WTC11 (cell line): ENCODE data around the gene ASAH2. TPM values are rescaled to one million over a fixed set of nuclear protein-coding genes. Genes with fewer than 3 reads are reported as not detected.

Experiments used
- ATAC-seq: fragments of 200-7000 bp; cut with Tn5 transposase; 2 replicates; pipeline ENCODE4 v1.10.0; 2021; ENCODE audit warnings: mild to moderate bottlenecking, moderate library complexity
- CTCF ChIA-PET: fragments of 300-600 bp; sonication (Branson Sonifier 250); formaldehyde crosslinking; loops from one replicate; lab custom pipeline; 2021; ENCODE audit warnings: antibody characterized with exemption; lab: Charles Lee
- POLR2A ChIA-PET: fragments of 350-600 bp; sonication (Branson Sonifier 250); formaldehyde crosslinking; loops from one replicate; lab custom pipeline; 2021; ENCODE audit warnings: antibody characterized with exemption; lab: Charles Lee
- DNase-seq: peaks from one replicate; pipeline ENCODE4 v3.0.0; 2021; ENCODE audit warnings: low spot score
- H3K27ac Mint-ChIP-seq: 2 replicates; pipeline ENCODE4 v1.8.0; 2021; ENCODE audit warnings: mixed read lengths
- H3K27me3 Mint-ChIP-seq: 2 replicates; pipeline ENCODE4 v1.8.0; 2021; ENCODE audit warnings: low read depth, mild to moderate bottlenecking, moderate library complexity, mixed read lengths
- H3K36me3 Mint-ChIP-seq: 2 replicates; pipeline ENCODE4 v1.8.0; 2021; ENCODE audit warnings: mixed read lengths
- H3K4me1 Mint-ChIP-seq: 2 replicates; pipeline ENCODE4 v1.8.0; 2022; ENCODE audit warnings: mixed read lengths
- H3K4me3 Mint-ChIP-seq: 2 replicates; pipeline ENCODE4 v1.8.0; 2021; ENCODE audit warnings: mild to moderate bottlenecking, moderate library complexity, mixed read lengths
- H3K9me3 Mint-ChIP-seq: 2 replicates; pipeline ENCODE4 v1.8.0; 2021; ENCODE audit warnings: mixed read lengths
- AFF4 ChIP-seq: sonication (generic); formaldehyde crosslinking; IDR thresholded peaks from 2 replicates; pipeline ENCODE4 v1.8.1; 2023; ENCODE audit warnings: mild to moderate bottlenecking, missing genetic modification reagents, borderline replicate concordance
- CDX4 ChIP-seq: fragments of 250-450 bp; sonication (Bioruptor Pico); IDR thresholded peaks from 2 replicates; pipeline ENCODE4 v1.9.0; 2021; ENCODE audit warnings: moderate library complexity, mild to moderate bottlenecking, inconsistent platforms, borderline replicate concordance
- CREB1 ChIP-seq: sonication (generic); formaldehyde crosslinking; IDR thresholded peaks from 2 replicates; pipeline ENCODE4 v1.8.0; 2023; ENCODE audit warnings: mild to moderate bottlenecking, missing genetic modification reagents
- CREM ChIP-seq: sonication (generic); formaldehyde crosslinking; IDR thresholded peaks from 2 replicates; pipeline ENCODE4 v1.8.1; 2022; ENCODE audit warnings: mild to moderate bottlenecking, missing genetic modification reagents, moderate library complexity
- ESRRA ChIP-seq: sonication (generic); formaldehyde crosslinking; IDR thresholded peaks from 2 replicates; pipeline ENCODE4 v1.8.1; 2022; ENCODE audit warnings: mild to moderate bottlenecking, missing genetic modification reagents, borderline replicate concordance
- FOXP1 ChIP-seq: sonication (generic); formaldehyde crosslinking; IDR thresholded peaks from 2 replicates; pipeline ENCODE4 v1.8.0; 2022; ENCODE audit warnings: missing genetic modification reagents, mild to moderate bottlenecking, moderate library complexity, borderline replicate concordance
- GABPB1 ChIP-seq: sonication (generic); formaldehyde crosslinking; IDR thresholded peaks from 2 replicates; pipeline ENCODE4 v1.8.1; 2023; ENCODE audit warnings: mild to moderate bottlenecking, missing genetic modification reagents
- HMGXB4 ChIP-seq: sonication (generic); formaldehyde crosslinking; IDR thresholded peaks from 2 replicates; pipeline ENCODE4 v1.8.1; 2023; ENCODE audit warnings: mild to moderate bottlenecking, moderate library complexity, missing genetic modification reagents
- JAZF1 ChIP-seq: fragments of 250-450 bp; sonication (Bioruptor Pico); IDR thresholded peaks from 2 replicates; pipeline ENCODE4 v1.9.0; 2021; ENCODE audit warnings: moderate library complexity, mild to moderate bottlenecking, inconsistent platforms
- MXD4 ChIP-seq: fragments of 250-450 bp; sonication (Bioruptor Pico); IDR thresholded peaks from 2 replicates; pipeline ENCODE4 v1.8.0; 2021; ENCODE audit warnings: mild to moderate bottlenecking, moderate library complexity, borderline replicate concordance
- OVOL2 ChIP-seq: fragments of 250-450 bp; sonication (Bioruptor Pico); IDR thresholded peaks from 2 replicates; pipeline ENCODE4 v1.9.0; 2021; ENCODE audit warnings: mild to moderate bottlenecking, borderline replicate concordance
- RELA ChIP-seq: sonication (generic); formaldehyde crosslinking; IDR thresholded peaks from 2 replicates; pipeline ENCODE4 v1.8.1; 2022; ENCODE audit warnings: missing genetic modification reagents, mild to moderate bottlenecking, borderline replicate concordance
- SOX15 ChIP-seq: fragments of 250-450 bp; sonication (Bioruptor Pico); IDR thresholded peaks from 2 replicates; pipeline ENCODE4 v1.9.0; 2021; ENCODE audit warnings: mild to moderate bottlenecking
- TCF7 ChIP-seq: sonication (generic); formaldehyde crosslinking; IDR thresholded peaks from 2 replicates; pipeline ENCODE4 v1.8.0; 2022; ENCODE audit warnings: mild to moderate bottlenecking, low read depth, missing genetic modification reagents, moderate library complexity
- USF1 ChIP-seq: sonication (generic); formaldehyde crosslinking; IDR thresholded peaks from 2 replicates; pipeline ENCODE4 v1.8.0; 2022; ENCODE audit warnings: mild to moderate bottlenecking, missing genetic modification reagents
- ZNF423 ChIP-seq: fragments of 250-450 bp; sonication (Bioruptor Pico); IDR thresholded peaks from 2 replicates; pipeline ENCODE4 v2.1.2; 2022; ENCODE audit warnings: mild to moderate bottlenecking, moderate library complexity
- ZNF671 ChIP-seq: fragments of 250-450 bp; sonication (Bioruptor Pico); IDR thresholded peaks from 2 replicates; pipeline ENCODE4 v1.8.0; 2021; ENCODE audit warnings: mild to moderate bottlenecking
- total RNA-seq: library from RNA; stranded (reverse); gene quantifications from 3 replicates; pipeline ENCODE4 v1.2.3, GENCODE V29; 2021
- TF ChIP-seq, protein P1 (sequence below): sonication (generic); formaldehyde crosslinking; IDR thresholded peaks from 2 replicates; pipeline ENCODE4 v1.8.1; 2022; ENCODE audit warnings: mild to moderate bottlenecking, moderate library complexity, missing genetic modification reagents

The ASAH2 gene
- total RNA-seq, 1 experiment from 2014 or later: 4.1 TPM

DNA sequence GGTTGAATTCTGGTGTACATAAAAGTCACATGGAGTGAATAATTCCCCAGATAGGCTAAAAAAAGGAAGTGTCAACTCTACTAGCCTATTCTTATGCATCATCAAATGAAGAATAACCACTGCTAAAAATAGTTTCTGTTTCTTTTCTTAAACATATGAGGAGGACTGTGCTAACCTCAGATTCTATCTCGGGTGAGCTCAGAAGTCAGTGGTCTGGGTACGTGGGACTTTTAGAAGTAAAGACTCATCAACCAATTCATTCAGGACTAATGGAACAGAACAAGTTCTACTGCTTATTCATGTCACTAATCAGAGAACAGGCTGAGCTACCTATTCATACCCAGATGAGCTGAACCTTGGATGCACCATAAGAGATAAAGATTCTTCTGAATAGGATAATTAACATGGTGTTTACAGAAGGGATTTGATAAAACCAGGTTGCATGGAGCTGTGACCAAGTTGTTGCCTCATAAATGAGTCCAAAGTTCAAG lies 9.5 kb upstream of the ASAH2 start:
- peaks cover 25% of the 10 kb centered on the region for H3K4me1 Mint-ChIP-seq
- no peak overlapping the region for H3K4me3 Mint-ChIP-seq
- peaks cover 20% of the 10 kb centered on the region for H3K36me3 Mint-ChIP-seq
- ChIA-PET CTCF (interaction anchor here (1.6 to 1.8 kb wide), 3 partner anchors 11 to 15 kb away, joined by 3 to 10 read pairs (median 6); no protein-coding TSS in a partner anchor), POLR2A (no interaction called here)
- H3K9me3 Mint-ChIP-seq: peaks cover 43% of the 10 kb centered on the region
- H3K27me3 Mint-ChIP-seq: no peaks in the 10 kb centered on the region; the same call in none of the 2 replicates
- H3K27ac Mint-ChIP-seq: no peak overlapping the region
- no peak for TF ChIP-seq HMGXB4 (CRISPR knock-in tag)
- TF ChIP-seq JAZF1 (CRISPR knock-in tag): no peak
- no peak for TF ChIP-seq SOX15 (CRISPR knock-in tag)
- no peak for TF ChIP-seq FOXP1 (CRISPR knock-in tag)
- TF ChIP-seq MXD4 (CRISPR knock-in tag): no peak
- no peak for TF ChIP-seq GABPB1 (CRISPR knock-in tag)
- no peak for TF ChIP-seq TCF7 (CRISPR knock-in tag)
- TF ChIP-seq ESRRA (CRISPR knock-in tag): no peak
- ATAC-seq: no peak
- no peak for DNase-seq

GRCh38 chr10:50254479-50254878 lies 3.2 kb upstream of the ASAH2 start:
- Mint-ChIP-seq H3K36me3 (no peaks in the 10 kb centered on the region), H3K27ac (no peak overlapping the region), H3K4me1 (0 out of 2 replicates have a peak, but pooled peaks cover 3% of the 10 kb centered on the region), H3K27me3 (no peaks in the 10 kb centered on the region), H3K9me3 (no peaks in the 10 kb centered on the region), H3K4me3 (no peak overlapping the region)
- TF ChIP-seq USF1 (CRISPR knock-in tag) (no peak), OVOL2 (no peak), ZNF423 (CRISPR knock-in tag) (no peak), CREM (CRISPR knock-in tag) (no peak), CREB1 (no peak), CDX4 (CRISPR knock-in tag) (no peak), ZNF671 (CRISPR knock-in tag) (no peak), RELA (CRISPR knock-in tag) (no peak), AFF4 (CRISPR knock-in tag) (no peak)
- TF ChIP-seq, protein P1, sequence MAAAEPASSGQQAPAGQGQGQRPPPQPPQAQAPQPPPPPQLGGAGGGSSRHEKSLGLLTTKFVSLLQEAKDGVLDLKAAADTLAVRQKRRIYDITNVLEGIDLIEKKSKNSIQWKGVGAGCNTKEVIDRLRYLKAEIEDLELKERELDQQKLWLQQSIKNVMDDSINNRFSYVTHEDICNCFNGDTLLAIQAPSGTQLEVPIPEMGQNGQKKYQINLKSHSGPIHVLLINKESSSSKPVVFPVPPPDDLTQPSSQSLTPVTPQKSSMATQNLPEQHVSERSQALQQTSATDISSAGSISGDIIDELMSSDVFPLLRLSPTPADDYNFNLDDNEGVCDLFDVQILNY (CRISPR knock-in tag): no peak
- POLR2A ChIA-PET: no interaction called here
- no peak for ATAC-seq
- CTCF ChIA-PET: no interaction called here
- no peak for DNase-seq
